Trophoblast cell (in vitro differentiated cells and primary cell): ENCODE data around the gene CALCA.

ENCODE experiments used
- DNase-seq, 2 donors: peaks; one replicate each; pipeline ENCODE4 v3.0.0-alpha.2; 2016
- H2AFZ ChIP-seq: 2 replicates; pipeline ENCODE4 v1.6.1; 2013; ENCODE audit warnings: low read length, moderate library complexity, mild to moderate bottlenecking; ENCODE audit not compliant: insufficient read depth, poor library complexity
- H2AK5ac ChIP-seq: 2 replicates; pipeline ENCODE4 v1.6.1; 2013; ENCODE audit warnings: mild to moderate bottlenecking, low read length
- H2BK120ac ChIP-seq: 2 replicates; pipeline ENCODE4 v1.6.1; 2013; ENCODE audit warnings: low read length, mild to moderate bottlenecking, moderate library complexity; ENCODE audit not compliant: insufficient read depth, poor library complexity
- H2BK12ac ChIP-seq: 2 replicates; pipeline ENCODE4 v1.6.1; 2013; ENCODE audit warnings: mild to moderate bottlenecking, low read length, moderate library complexity
- H2BK5ac ChIP-seq: 2 replicates; pipeline ENCODE4 v1.6.1; 2013; ENCODE audit warnings: low read length, low read depth, moderate library complexity, mild to moderate bottlenecking; ENCODE audit not compliant: poor library complexity
- H3K14ac ChIP-seq: 2 replicates; pipeline ENCODE4 v1.6.1; 2013; ENCODE audit warnings: mild to moderate bottlenecking, low read length
- H3K18ac ChIP-seq: 2 replicates; pipeline ENCODE4 v1.6.1; 2013; ENCODE audit warnings: mild to moderate bottlenecking, low read length
- H3K23ac ChIP-seq: 2 replicates; pipeline ENCODE4 v1.6.1; 2013; ENCODE audit warnings: low read length
- H3K27ac ChIP-seq: 2 replicates; pipeline ENCODE4 v1.5.1; 2013; ENCODE audit warnings: low read depth, mild to moderate bottlenecking, inconsistent platforms, low read length, moderate library complexity
- H3K27me3 ChIP-seq: 2 replicates; pipeline ENCODE4 v1.6.1; 2013; ENCODE audit warnings: inconsistent platforms, mild to moderate bottlenecking, low read length, moderate library complexity; ENCODE audit not compliant: insufficient read depth
- H3K36me3 ChIP-seq, 2 experiments: 1 replicate in 1 of 2; 2 replicates in 1 of 2; pipeline ENCODE4 v1.6.1; 2013; ENCODE audit warnings: low read length in 2 of 2, mild to moderate bottlenecking in 2 of 2, moderate library complexity in 1 of 2; ENCODE audit not compliant: insufficient read depth in 2 of 2, control insufficient read depth in 1 of 2
- H3K4ac ChIP-seq: 2 replicates; pipeline ENCODE4 v1.6.1; 2013; ENCODE audit warnings: low read depth, mild to moderate bottlenecking, low read length, moderate library complexity
- H3K4me1 ChIP-seq, 2 experiments: 1 replicate in 1 of 2; 2 replicates in 1 of 2; pipeline ENCODE4 v1.6.1; 2013; ENCODE audit warnings: low read length in 2 of 2, mild to moderate bottlenecking in 2 of 2, moderate library complexity in 1 of 2; ENCODE audit not compliant: insufficient read depth in 2 of 2, control insufficient read depth in 1 of 2
- H3K4me2 ChIP-seq: 2 replicates; pipeline ENCODE4 v1.6.1; 2013; ENCODE audit warnings: inconsistent platforms, mild to moderate bottlenecking, low read length, moderate library complexity
- H3K4me3 ChIP-seq: 2 replicates; pipeline ENCODE4 v1.5.1; 2013; ENCODE audit warnings: mild to moderate bottlenecking, low read depth, low read length, inconsistent platforms
- H3K79me1 ChIP-seq: one replicate; pipeline ENCODE4 v1.6.1; 2013; ENCODE audit warnings: low read length
- H3K79me2 ChIP-seq: 2 replicates; pipeline ENCODE4 v1.6.1; 2013; ENCODE audit warnings: low read length, mild to moderate bottlenecking; ENCODE audit not compliant: control insufficient read depth, insufficient read depth, poor library complexity
- H3K9ac ChIP-seq: 2 replicates; pipeline ENCODE4 v1.6.1; 2013; ENCODE audit warnings: mild to moderate bottlenecking, low read length
- H3K9me3 ChIP-seq: 2 replicates; pipeline ENCODE4 v1.6.1; 2013; ENCODE audit warnings: low read depth, mild to moderate bottlenecking, control low read depth, inconsistent platforms, low read length; ENCODE audit not compliant: insufficient read depth
- H4K12ac ChIP-seq: 2 replicates; pipeline ENCODE4 v1.6.1; 2013; ENCODE audit warnings: low read depth, mild to moderate bottlenecking, low read length, moderate library complexity
- H4K8ac ChIP-seq: 2 replicates; pipeline ENCODE4 v1.6.1; 2013; ENCODE audit warnings: low read depth, mild to moderate bottlenecking, low read length, moderate library complexity
- H4K91ac ChIP-seq: one replicate; pipeline ENCODE4 v1.6.1; 2013; ENCODE audit warnings: low read depth, mild to moderate bottlenecking, low read length, moderate library complexity
- whole genome bisulfite sequencing: extraction: QIAGEN DNeasy Blood & Tissue Kit; methylation state at CpG from one replicate; pipeline ENCODE4 v1.1.7; 2013; ENCODE audit warnings: missing lambda C conversion rate; ENCODE audit not compliant: insufficient read length, insufficient coverage; ENCODE audit errors: extremely low coverage; 5-methylcytosine and 5-hydroxymethylcytosine counted together

Gene CALCA

DNA sequence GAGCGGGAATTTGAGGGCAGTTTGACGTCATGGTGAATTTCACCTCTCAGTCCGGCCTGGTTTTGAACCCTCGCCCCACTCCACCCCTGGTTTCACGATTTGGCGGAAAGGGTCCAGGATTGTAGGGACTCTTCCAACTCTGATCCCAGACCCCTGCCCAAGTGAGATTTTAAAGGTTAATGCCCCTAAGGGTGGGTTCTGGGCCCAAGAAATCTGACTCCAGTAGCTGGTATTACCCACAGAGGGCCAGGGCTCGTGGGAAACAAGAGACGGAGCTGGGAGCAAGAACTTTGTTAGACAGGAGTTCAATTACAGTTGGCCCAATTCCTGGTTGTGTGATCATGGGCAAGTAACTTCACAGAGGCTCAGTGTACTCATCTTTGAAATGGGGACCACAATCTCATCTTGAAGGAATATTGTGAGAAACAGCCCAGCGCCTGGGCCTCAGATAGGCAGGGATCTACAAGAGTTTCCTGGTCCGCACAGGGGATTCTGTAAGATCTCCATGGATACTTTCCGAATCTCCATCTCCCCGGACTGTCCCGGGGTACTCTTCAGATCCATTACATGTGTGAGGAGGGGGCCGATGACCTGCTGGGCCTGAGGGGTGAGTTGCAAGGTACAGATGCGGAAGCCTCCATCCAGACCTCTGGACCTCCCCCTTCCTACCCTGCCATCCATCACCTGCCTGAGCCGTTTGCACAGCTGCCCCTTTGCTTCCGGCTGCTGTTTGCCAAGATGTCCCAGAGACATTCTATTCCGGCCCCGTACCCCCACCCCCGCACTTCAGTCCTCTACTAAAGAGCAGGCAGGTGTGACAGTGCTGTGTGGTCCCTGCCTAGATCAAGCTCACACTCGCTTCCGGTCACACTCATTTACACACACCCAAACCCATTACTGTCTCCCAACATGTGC, 687 bp upstream of the CALCA start:
- Histone ChIP-seq H2BK120ac (no peak overlapping the region), H3K4me3 (no peak overlapping the region), H4K8ac (no peak overlapping the region), H3K79me1 (no peaks in the 10 kb centered on the region), H4K91ac (no peak overlapping the region), H4K12ac (no peak overlapping the region), H3K36me3 (no peaks in the 10 kb centered on the region), H3K9ac (no peak overlapping the region), H2AFZ (no peak overlapping the region), H3K4ac (no peak overlapping the region), H3K4me1 (peaks cover 0 to 17% of the 10 kb centered on the region in 2 experiments), H3K14ac (no peak overlapping the region), H3K18ac (no peak overlapping the region), H3K9me3 (no peaks in the 10 kb centered on the region), H3K27me3 (peaks cover 37% of the 10 kb centered on the region), H2BK5ac (no peak overlapping the region), H3K79me2 (no peaks in the 10 kb centered on the region), H3K23ac (no peak overlapping the region), H3K4me2 (peak overlapping the region; percentile 41), H2BK12ac (no peak overlapping the region), H3K27ac (no peak overlapping the region), H2AK5ac (no peak overlapping the region)
- no CpG with 5 or more reads among the region's 22 CpGs for WGBS
- no peak for DNase-seq

DNA sequence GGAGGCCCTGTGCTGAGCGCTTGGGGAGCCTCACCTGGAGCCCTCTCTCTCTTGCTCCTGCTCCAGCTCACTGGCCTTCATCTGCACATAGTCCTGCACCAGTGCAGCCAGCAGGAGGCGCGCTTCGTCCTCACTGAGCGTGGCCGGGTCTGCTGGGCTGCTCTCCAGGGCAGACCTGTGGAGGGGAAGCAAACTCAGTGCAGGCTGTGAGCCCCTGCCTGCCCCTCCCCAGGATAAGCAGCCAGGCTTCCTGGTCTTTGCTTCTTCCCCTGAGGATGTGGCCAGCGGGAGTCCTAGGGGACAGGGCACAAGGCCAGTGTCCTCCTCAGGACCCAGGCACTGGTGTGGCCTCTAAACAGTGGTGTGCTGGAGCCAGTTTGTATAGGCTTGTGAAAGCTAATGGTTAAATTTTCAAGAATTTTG, 2.2 kb downstream of the CALCA start:
- no peak overlapping the region for H2BK5ac ChIP-seq
- H2BK120ac ChIP-seq = no peak overlapping the region
- H3K4ac ChIP-seq = no peak overlapping the region
- H3K4me3 ChIP-seq = no peak overlapping the region
- no peak overlapping the region for H3K4me2 ChIP-seq
- DNase-seq = peak; percentile 9 to 48
- no peak overlapping the region for H2AFZ ChIP-seq
- no peak overlapping the region for H3K23ac ChIP-seq
- no peak overlapping the region for H4K8ac ChIP-seq
- H3K27ac ChIP-seq = no peak overlapping the region
- no peak overlapping the region for H4K12ac ChIP-seq
- H3K79me1 ChIP-seq = no peaks in the 10 kb centered on the region
- H3K27me3 ChIP-seq = peaks cover 29% of the 10 kb centered on the region
- H3K14ac ChIP-seq = no peak overlapping the region
- H2BK12ac ChIP-seq = no peak overlapping the region
- no peak overlapping the region for H4K91ac ChIP-seq
- H3K18ac ChIP-seq = no peak overlapping the region
- peaks cover 0 to 17% of the 10 kb centered on the region in 2 experiments for H3K4me1 ChIP-seq
- no peak overlapping the region for H2AK5ac ChIP-seq
- H3K79me2 ChIP-seq = no peaks in the 10 kb centered on the region
- WGBS = no CpG with 5 or more reads among the region's 7 CpGs
- H3K9ac ChIP-seq = no peak overlapping the region
- H3K36me3 ChIP-seq = no peaks in the 10 kb centered on the region
- H3K9me3 ChIP-seq = no peaks in the 10 kb centered on the region

DNA sequence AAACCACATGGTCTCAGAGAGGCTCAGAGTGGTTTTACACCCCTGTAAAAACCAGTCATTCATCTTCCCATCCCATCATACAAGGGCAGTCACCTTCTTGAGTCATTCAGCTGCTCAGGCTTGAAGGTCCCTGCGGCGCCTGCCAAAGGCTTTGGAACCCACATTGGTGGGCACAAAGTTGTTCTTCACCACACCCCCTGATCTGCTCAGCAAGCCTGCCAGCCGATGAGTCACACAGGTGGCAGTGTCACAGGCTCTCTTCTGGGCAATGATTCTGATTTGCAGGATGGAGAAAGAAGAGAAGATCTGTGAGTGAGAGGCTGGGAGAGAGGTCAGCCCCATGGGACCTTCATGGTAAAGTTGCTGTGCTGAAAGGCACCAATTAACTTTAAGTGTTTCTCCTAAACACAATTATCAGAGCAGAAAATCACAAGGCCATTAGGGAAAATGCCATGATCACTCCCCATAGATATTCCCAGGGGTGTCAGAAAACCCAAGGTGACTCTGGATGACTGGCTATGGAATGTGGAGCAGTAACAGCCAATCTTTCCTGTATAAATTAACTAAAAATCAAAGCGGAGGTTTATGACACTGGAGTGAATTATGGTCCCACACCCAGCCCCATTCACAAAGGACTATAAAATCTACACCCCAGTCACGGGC, 4.4 kb downstream of the CALCA start:
- no peak overlapping the region for H2BK5ac ChIP-seq

DNA sequence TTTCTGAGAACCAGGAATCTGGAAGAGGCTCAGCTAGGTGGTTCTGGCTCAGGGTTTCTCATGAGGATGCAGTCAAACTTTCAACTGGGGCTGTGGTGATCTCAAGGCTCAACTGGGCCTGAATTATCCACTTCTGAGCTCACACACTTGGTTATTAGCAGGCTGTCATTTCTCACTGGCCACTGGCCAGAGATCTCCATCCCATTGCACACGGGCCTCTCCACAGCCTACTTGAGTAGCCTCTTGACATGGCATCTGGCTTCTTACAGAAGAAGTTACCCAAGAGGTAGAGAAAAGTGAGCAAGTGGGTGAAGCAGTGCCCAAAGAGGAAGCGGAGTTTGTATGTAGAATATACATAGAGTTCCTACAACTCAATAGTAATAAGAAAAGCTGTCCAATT, 16.0 kb downstream of the CALCA start:
- no peak overlapping the region for H3K4ac ChIP-seq
- no CpG with 5 or more reads among the region's 2 CpGs for WGBS
- no peak for DNase-seq

More for the DNA sequence above, 4.4 kb downstream of the CALCA start:
- Histone ChIP-seq H4K12ac (no peak overlapping the region), H2BK120ac (no peak overlapping the region), H3K14ac (no peak overlapping the region), H3K9ac (no peak overlapping the region), H3K79me1 (no peaks in the 10 kb centered on the region), H4K8ac (no peak overlapping the region), H3K23ac (no peak overlapping the region), H3K27ac (no peak overlapping the region), H3K4me1 (peaks cover 0 to 5% of the 10 kb centered on the region in 2 experiments), H3K4me3 (no peak overlapping the region), H2AFZ (no peak overlapping the region), H3K36me3 (no peaks in the 10 kb centered on the region), H3K18ac (no peak overlapping the region), H2BK12ac (no peak overlapping the region), H3K27me3 (peaks cover 13% of the 10 kb centered on the region), H2AK5ac (no peak overlapping the region), H3K4ac (no peak overlapping the region), H3K9me3 (no peaks in the 10 kb centered on the region), H3K4me2 (no peak overlapping the region), H4K91ac (no peak overlapping the region), H3K79me2 (no peaks in the 10 kb centered on the region)
- WGBS = no CpG with 5 or more reads among the region's 5 CpGs
- no peak for DNase-seq

More for the DNA sequence above, 16.0 kb downstream of the CALCA start:
- H4K8ac ChIP-seq = no peak overlapping the region
- H3K27ac ChIP-seq = no peak overlapping the region
- no peak overlapping the region for H3K14ac ChIP-seq
- H4K12ac ChIP-seq = no peak overlapping the region
- no peaks in the 10 kb centered on the region for H3K79me2 ChIP-seq
- H3K4me1 ChIP-seq = no peaks in the 10 kb centered on the region
- no peak overlapping the region for H3K18ac ChIP-seq
- no peaks in the 10 kb centered on the region for H3K79me1 ChIP-seq
- no peak overlapping the region for H2AK5ac ChIP-seq
- no peak overlapping the region for H2BK120ac ChIP-seq
- H2AFZ ChIP-seq = no peak overlapping the region
- H4K91ac ChIP-seq = no peak overlapping the region
- no peak overlapping the region for H3K4me2 ChIP-seq
- H3K27me3 ChIP-seq = no peaks in the 10 kb centered on the region
- no peak overlapping the region for H3K23ac ChIP-seq
- no peak overlapping the region for H2BK12ac ChIP-seq
- H3K4me3 ChIP-seq = no peak overlapping the region
- H3K36me3 ChIP-seq = no peaks in the 10 kb centered on the region
- no peak overlapping the region for H3K9ac ChIP-seq
- H2BK5ac ChIP-seq = no peak overlapping the region
- H3K9me3 ChIP-seq = no peaks in the 10 kb centered on the region
